CD1c-positive myeloid dendritic cell (primary cell): ENCODE results near the gene DNAJC4.

ENCODE experiments used
- DNase-seq: peaks from one replicate; pipeline ENCODE4 v3.0.0-alpha.2; 2016; ENCODE audit errors: extremely low spot score

DNAJC4 gene

DNA sequence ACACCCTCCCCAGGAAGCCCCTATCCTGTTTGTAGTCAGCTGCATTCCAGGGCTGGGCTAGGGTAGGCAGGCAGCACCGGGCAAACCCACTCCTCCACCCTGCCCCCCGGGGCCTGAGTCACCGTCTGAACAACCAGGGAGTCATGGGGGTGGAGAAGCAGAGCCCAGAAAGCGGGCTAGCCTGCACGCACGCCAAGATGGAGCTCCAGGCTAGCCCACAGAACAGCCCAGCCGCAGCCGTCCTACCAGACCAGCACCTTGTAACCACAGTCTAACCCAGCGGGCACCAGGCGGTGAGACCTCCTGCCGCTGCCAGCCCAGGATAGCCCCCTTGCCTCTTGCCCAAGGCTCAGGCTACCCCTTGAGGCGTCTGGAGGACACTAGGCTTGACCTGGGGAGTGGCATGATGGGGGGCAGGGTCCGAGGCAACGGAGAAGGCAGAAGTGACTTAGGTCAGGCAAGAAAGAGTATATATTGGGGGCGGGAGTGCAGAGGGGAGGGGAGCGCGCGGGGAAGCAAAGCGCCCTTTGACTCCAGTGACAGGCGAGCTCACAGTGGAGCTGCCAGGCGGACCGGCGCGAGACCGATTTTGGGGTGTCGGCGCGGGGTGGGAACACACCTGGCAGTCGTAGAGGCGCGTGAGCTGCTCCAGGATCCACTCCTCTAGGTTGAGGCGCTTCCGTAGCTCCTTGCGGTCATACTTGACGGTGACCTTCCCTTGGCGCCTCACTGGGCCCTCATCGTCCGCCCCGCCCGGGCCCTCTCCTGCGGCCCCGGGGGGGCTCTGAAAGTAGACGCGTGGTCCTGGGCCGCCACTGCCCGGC is 15.7 kb downstream of the DNAJC4 start:
- DNase-seq: peak; percentile 73

DNA sequence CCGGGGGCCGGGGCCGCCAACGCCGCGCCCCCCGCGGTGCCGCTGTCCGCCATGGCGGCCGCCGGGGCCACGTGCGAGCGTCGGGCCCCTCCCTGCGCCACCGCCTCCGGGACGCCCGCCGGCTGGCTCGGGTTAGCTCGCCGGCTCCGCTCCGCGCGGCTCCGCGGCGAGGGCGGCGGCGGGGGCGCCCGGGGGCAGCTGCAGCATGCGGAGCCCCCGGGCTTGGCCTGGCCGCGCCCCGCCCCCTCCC is 16.2 kb downstream of the DNAJC4 start:
- peak; percentile 27 for DNase-seq

DNA sequence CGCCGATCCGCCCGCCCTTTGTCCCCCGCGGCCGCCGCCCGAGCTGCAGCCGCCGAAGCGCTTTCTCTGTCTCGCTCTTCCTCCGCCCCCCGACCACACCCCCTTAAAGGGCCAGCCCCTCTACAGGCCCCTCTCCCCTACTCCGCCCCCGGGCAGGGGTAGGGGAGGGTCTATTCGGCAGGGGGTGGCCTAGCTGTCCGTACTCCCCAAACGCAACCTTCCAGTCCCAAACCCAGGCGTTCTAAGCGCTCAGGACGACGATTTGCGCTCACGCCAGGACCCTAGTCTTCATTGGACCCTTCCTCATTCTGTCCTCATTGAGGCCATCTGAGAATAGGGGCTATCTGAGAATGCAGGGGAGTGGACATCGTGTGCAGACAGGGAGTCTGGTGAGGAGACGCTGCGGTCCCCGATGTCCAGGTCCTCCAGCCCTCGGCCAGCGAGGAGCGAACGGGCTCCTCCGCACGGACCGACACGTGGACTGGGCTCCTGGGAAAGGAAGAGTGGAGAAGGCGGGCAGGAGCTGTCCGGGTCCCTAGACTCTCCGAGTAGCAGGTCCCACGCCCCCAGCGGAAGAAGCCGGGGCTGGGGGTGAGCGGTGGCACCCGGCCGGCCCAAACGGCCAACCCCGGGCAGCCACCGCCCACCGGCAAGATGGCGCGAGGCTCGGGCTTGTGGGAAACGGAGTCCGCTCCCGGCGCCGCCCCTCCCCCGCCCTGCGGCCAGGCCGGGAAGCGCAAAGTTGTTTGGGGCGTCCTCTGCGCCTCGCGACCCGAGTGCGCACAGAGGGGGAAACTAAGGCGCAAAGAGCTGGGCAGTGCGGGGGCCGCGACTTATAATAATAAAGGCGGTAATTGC is 16.8 kb downstream of the DNAJC4 start, which contains the start of gene PPP1R14B:
TSS of gene PPP1R14B (minus strand) at position 73 of the 858 bp plus-strand sequence. CDS start 270 bp downstream, outside the sequence.
- DNase-seq: peak; percentile 91

DNA sequence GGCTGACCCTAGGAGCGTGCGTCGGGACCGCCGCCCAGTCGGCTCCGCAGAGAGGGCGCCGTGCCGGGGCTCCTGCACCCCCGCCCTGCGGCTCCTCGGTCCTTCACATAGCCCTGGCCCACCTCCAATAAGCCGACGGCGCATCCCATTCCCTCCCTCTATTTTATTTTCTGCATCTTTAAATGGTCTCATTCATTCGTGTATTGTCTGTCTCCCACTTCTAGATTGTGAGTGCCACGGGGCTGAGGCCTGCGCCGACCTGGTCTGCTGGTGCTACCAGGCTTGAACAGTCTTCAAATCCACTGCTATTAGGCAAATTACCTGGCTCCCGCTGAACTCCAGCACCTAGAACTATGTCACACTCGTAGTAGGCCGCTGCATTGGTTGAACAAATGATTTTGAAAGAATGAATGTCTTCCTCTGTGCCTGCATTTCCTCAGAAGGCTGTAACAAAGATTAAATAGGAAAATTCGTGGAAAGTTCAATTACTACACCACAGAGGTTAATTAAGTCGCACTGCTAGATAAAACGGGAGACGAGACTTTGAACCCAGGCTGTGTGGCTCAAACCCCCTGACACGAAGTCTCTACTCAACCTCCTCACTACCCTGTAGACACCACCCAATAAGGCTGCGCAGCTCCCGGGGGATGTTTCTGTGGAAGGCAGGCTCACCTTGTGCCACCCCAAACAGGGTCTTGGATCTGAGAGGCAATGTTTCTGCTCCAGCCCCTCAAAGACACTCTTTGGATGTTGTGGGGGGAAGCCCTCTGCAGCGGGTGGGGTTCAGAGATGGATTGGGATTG is 17.6 kb downstream of the DNAJC4 start:
- DNase-seq: no peak

DNA sequence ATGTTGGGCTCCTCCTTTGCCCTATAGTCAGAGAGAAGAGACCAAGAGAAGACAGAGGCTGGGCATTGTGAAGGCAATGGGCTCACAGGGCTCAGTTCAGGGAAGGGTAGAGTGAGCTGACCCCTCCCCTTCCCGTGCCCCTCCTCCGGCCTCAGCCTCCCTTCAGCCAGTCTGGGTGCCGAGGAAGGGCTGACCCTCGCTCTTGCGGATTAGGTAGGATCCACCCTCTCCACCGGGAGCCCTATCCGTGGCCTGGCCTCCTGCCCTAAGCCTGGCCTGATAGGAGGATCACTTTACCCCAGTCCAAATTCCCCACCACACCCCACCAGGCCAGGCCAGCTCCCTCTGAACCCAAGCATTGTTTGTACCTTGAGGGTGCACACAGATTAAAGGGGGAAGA is 18.2 kb downstream of the DNAJC4 start:
- no peak for DNase-seq

DNA sequence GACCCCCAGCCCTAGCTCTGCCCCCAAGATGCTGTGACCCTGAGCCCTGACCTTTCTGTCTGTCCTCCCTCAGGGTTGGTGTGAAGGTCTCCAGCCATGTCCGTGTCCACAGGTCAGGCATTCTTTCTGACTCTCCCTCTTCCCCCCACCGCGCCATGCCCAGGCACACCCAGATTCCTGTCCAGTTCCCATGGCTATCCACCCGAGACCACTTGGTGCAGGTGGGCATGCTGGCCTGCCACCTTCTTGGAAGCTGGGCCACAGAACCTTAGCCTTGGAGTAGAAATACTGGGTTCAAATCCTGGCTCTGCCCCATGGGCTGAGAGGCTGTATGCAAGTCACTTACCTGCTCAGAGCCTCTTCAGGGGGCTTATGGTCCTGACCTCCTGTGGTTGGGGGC is 18.7 kb downstream of the DNAJC4 start:
- DNase-seq: no peak

DNA sequence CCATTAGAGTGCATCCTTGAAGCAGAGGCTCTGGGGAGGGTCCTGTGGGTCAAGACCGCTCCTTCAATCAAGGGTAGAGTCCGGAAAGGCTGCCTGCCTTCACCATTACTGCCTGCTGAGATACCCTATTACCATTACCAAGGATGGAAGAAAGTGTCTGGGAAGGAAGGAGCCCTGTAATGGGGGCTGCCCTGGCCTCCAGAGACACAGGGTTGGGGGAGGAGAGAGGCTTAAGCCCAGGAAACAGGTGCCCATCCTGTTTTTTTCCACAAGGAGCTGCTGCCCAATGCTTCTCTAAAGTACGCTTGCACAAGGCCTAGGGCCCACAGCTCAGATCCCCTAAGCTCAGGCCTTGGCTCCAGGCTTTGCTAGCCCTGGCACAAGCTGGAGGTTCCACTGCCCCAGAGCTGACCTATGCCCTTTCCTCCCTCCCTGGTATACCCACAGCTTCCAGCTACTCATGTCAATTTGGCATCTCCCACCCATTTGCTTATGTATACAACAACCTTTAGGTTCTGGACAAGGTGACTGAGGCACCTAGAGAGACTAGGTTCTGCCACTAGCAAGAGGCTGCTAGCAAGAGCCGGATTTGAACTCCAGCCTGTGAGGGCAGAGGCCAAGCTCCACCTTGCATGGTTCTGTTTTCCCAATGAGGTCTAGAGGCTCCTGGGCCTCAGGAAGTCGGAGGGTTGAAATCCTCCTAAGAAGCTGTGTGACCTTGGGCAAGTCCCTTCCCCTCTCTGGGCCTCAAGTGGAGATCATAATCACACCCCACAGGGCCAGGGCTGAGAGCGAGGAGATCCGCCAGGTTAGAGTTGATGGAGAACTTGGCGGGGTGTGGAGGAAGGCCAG is 19.4 kb downstream of the DNAJC4 start:
- DNase-seq: no peak

DNA sequence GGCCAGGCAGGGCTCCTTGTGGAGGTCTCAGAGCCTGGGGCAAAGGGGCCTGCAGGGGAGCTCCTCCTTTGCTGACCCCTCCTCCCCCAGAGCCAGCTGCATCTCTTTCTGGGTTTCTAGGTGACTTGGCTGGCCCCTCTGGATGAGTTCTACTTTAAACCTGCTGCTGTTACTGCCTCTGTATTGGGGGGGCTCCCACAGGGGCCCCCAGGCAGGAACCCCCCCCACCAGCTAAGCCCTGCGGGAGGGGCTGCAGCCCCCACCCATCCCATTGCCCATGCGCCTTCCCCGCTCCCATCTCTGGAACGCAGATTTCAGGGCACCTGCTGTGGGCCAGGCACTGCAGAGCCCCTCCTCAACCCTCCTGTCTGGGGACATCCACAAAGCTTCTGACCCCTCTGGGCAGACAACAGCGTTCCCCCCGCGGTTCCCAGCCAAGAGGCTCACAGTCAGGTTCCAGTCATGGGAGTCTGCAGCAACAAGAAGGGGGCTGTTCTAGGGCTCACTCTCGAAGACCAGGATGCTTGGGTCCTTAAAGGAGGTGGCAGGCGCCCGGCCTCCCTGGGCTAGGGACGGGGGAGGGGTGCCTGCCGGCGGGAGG is 20.2 kb downstream of the DNAJC4 start:
- no peak for DNase-seq

DNA sequence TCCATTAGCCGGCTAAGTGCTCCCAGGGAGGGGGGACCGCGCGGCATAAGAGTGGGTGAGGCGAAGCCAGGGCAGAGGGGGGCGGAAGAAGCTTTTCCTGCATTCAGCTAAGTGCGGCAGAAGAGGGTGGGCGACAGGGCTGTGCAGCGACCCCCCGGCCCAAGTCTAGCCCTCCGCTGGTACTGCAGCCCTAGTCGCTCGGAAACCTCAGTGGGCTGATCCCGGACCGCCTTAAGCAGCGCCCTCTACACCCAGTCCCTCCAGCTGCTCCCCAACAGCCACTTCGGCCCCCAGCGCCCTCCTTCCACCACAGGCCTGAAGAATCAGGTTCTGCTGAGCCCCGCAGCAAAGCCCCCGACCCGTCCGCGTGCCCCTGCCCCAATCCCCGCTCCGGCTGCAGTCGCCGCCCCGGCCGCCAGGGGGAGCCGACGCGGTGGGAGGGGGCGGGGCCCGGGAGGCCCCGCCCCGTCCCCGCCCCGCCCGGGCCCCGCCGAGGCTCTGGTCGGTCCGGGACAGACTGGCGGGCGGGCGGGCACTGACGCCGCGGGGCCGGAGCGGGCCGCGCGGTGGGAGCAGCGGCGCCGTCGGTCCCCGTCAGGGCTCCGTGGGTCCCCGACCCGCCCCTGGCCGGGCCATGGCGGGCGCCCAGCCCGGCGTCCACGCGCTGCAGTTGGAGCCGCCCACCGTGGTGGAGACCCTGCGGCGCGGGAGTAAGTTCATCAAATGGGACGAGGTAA is 20.8 kb downstream of the DNAJC4 start, which contains the start of gene PLCB3:
TSS of gene PLCB3 (plus strand) at position 515 of the 737 bp plus-strand sequence. CDS start at position 635, 120 bp downstream.
- peak; percentile 88 for DNase-seq

DNA sequence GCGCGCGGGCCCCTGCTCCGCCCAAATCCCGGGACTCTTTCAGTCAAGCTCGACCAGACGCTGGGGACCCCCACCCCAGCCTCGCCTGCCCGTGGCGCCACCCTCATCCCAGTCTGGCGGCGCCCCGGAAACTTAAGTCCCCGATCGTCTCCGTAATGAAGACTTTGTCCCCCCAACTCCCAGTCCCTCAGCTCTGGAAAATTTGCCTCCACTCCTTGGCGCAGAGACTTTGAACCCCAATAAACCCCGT is 21.3 kb downstream of the DNAJC4 start:
- DNase-seq: no peak

DNA sequence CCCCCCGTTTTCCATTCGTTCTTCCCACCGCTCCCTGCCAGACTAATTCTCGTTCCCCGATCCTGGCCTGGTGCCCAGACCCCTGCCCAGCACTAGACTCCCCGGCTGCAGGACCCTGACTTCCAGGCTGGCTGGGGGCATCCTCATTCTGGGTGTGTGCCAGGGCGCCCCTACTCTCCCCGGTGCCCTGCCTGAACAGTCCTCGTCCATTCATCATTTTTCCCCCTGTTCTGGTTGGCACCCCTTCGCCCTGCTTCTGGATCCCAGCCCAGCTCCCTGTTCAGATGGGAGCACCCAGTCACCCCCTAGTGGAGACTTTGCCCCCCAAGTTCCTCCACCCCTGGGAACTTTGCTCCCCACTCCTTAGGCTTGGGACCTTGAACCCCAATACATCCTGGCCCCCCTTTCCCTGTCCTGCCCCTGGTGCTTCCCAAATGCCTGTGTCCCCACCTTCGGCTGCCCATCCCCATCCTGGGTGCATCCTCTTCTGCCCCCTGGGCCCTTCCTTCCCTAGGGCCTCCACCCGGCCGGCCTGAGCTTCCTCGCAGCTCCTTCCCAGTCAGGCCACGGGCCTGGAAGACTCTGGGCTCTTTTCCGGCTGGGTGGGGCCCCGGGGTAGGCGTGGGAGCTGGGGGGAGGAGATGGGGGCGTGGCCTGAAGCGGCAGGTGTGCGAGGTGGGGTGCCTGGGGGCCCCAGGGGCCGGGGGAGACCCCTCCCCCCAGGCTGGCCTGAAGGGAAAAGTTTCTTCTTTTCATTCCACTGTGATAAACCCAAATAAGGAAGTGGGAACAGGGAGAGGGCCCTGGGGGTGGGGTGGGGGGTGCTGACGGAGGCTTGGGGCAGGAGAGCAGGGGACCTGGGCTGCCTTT is 21.9 kb downstream of the DNAJC4 start:
- DNase-seq: peak; percentile 36

DNA sequence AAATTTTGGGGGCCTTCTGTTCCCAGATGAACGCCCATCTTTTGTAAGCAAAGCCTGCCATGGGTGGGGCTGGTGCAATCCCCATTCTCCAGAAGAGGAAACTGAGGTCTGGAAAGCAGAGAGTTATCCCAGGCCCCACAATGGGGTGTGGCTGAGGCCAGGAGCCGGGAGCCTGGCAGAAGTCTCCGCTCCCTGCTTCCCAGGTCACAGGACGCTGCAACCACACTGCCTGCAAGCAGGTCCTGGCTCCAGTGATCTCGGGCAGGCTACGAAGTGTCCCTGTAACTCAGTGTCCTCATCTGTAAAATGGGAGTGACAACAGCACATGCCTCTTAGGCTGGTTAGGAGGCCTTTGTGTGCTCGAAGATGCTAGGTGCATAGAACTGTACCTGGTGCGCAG is 22.7 kb downstream of the DNAJC4 start:
- no peak for DNase-seq

DNA sequence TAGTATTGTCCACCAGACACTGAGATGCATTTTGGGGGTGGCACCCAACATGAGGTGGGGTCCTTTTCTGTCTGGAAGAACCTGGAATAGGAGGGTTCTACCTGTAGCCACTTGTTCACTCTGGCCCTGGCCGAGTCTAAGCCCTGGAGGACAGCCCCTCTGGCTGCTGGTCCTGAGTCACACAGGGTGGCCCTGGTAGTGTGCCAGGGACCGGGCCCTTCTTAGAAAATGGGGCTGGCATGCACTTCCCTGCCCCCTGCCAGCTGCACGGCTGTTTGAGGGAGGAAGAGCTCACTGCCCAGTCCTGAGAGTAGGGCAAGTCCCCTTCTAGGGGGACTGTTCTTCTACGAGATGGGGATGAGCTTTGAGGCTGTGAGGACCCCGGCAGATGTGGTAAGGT is 23.1 kb downstream of the DNAJC4 start:
- no peak for DNase-seq

DNA sequence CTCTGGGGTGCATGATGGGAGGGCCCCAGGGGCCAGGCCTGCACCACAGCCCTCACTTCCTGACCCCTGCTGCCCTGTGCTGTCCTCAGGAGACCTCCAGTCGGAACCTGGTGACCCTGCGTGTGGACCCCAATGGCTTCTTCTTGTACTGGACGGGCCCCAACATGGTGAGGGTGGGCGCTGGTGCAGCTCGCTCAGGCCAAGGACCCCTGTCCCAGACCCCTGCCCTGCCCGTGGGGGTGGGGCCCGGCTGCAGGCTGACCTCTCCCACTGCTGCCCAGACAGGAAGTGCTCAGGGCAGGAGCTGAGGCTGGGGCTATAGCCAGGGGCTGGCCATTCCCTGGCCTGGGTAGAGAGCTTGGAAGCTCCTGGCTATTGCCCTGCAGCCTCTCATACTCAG is 24.0 kb downstream of the DNAJC4 start:
- DNase-seq: no peak

DNA sequence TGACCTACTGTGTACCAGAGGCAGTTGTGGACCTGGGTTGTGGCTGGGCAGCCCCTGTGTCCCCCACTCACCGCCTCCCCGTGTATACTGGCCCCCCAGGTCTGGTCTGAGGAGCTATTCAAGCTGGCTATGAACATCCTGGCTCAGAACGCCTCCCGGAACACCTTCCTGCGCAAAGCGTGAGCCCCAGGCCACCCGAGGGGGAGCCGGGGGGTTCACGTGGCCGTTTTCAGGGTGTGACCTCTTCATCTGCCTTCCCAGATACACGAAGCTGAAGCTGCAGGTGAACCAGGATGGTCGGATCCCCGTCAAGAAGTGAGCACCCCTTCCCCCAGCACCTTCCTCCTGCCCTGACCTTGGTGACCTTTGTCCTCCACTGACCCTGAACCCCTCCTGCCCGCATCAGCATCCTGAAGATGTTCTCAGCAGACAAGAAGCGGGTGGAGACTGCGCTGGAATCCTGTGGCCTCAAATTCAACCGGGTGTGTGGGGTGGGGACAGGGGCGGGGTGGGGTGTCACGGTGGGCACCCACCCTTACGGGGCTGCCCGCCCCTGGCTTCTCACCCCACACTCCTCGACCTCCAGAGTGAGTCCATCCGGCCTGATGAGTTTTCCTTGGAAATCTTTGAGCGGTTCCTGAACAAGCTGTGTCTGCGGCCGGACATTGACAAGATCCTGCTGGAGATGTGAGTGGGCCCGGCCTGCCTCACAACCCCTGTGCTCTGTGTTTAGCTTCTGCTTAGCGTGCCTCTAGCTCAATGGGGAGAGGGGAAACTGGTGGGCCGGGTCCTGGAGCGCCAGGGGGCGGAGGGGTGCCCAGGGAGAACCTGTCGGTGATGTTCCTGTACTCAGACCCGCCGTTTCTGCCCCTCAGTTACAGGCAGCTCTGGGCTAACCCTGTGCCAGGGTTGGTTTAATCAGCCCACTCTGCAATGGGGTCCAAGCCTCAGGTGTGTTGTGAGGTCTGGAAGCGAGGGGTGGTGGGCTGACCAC is 25.1 kb downstream of the DNAJC4 start:
- no peak for DNase-seq

DNA sequence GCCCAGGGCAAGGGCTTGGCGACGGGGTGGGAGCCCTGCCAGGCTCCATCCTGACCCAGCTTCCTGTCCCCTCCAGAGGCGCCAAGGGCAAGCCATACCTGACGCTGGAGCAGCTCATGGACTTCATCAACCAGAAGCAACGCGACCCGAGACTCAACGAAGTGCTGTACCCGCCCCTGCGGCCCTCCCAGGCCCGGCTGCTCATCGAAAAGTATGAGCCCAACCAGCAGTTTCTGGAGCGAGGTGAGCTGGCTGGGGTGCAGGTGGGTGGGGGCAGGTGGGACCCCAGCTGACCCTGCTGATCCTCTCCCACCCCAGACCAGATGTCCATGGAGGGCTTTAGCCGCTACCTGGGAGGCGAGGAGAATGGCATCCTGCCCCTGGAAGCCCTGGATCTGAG is 26.0 kb downstream of the DNAJC4 start:
- no peak for DNase-seq

DNA sequence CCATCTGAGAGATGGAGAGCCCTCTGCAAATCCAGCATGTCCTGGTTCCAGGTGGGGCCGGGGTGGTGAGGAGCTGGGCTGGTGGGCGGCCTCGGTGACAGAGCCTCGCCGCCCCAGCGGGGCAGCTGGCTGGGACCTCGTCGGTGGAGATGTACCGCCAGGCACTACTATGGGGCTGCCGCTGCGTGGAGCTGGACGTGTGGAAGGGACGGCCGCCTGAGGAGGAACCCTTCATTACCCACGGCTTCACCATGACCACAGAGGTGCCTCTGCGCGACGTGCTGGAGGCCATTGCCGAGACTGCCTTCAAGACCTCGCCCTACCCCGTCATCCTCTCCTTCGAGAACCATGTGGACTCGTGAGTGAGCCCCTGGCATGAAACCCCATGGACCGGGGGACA is 28.0 kb downstream of the DNAJC4 start:
- no peak for DNase-seq

DNA sequence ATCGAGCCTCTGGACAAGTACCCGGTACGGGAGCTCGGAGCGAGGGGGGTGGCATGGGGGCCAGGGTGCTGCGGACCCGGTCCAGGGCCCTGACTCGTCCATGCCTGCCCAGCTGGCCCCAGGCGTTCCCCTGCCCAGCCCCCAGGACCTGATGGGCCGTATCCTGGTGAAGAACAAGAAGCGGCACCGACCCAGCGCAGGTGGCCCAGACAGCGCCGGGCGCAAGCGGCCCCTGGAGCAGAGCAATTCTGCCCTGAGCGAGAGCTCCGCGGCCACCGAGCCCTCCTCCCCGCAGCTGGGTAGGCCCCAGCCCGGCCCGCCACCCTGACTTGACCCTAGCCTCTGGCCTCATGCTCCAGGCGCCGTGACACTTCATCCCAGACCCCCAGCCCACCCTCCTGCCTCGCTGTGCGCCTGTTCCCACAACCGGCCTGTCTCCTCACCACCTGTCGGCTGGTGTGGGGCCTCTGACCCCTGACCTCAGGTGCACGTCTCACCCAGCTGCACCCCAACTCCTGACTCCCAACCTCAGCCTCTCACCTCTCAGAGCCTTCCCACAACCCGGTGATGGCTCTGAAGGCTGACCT is 28.7 kb downstream of the DNAJC4 start:
- DNase-seq: no peak
